Mucosa of descending colon (tissue), 3 donors: ENCODE results near the gene HSD17B2. TPM values are rescaled to one million over a fixed set of nuclear protein-coding genes. Genes with fewer than 3 reads are reported as not detected.
"Not testable (repeated sequence)": the region's sequence is repeated elsewhere in the genome, so short reads cannot be mapped to it uniquely, and the experiment has no call there.

Source experiments
- ATAC-seq: fragments of 200-7000 bp; cut with Tn5 transposase; one replicate; pipeline ENCODE4 v1.9.1; 2020; ENCODE audit warnings: mild to moderate bottlenecking, moderate library complexity
- DNase-seq, 3 donors: peaks; one replicate each; pipeline ENCODE4 v3.0.0-alpha.2; 2020
- H3K36me3 ChIP-seq: fragments of 200-600 bp; one replicate; pipeline ENCODE4 v1.8.0; 2021; ENCODE audit warnings: low read depth, mild to moderate bottlenecking
- H3K4me1 ChIP-seq: fragments of 200-600 bp; one replicate; pipeline ENCODE4 v1.8.0; 2021; ENCODE audit warnings: low read depth, mild to moderate bottlenecking
- H3K4me3 ChIP-seq: fragments of 200-600 bp; one replicate; pipeline ENCODE4 v1.8.0; 2021; ENCODE audit warnings: mild to moderate bottlenecking
- H3K9me3 ChIP-seq: fragments of 200-600 bp; one replicate; pipeline ENCODE4 v1.8.0; 2021; ENCODE audit warnings: mild to moderate bottlenecking
- CTCF ChIP-seq: fragments of 200-600 bp; IDR thresholded peaks from one replicate; pipeline ENCODE4 v1.8.0; 2022; ENCODE audit warnings: antibody characterized with exemption, mild to moderate bottlenecking
- intact Hi-C, 2 donors: fragments of 100-400 bp; cut with DNase I in 1 of 2; cut with micrococcal nuclease in 1 of 2; formaldehyde crosslinking; loops; one replicate each; pipeline versions ENCODE4 v1.11.0 to v1.11.1; 2022; cut with DNase I, micrococcal nuclease
- total RNA-seq, 3 donors: library from RNA; stranded (reverse); fragmentation: NEBNext Ultra II Directional in 2 of 3; extraction: Animal tissue kit (Norgen Biotek cat#: 25700) in 2 of 3; gene quantifications; one replicate each; pipeline versions ENCODE4 v1.2.1 to v1.2.4, GENCODE V29; 2021 to 2023
- donor health status: DM: no; HTN: no; CAD: no; lungs with moderate emphysema.
- donor health status: DM: no; HTN: no; CAD: no.
- donor health status: DM: no; HTN: yes; CAD: no.

The HSD17B2 gene
- total RNA-seq, 3 donors from 2014 or later = 38.6 to 211 (median 45.5) TPM

GRCh38 chr16:82005027-82005830, 29.8 kb upstream of the HSD17B2 start:
- H3K36me3 ChIP-seq = no peaks in the 10 kb centered on the region

GRCh38 chr16:82006036-82006435, 29.0 kb upstream of the HSD17B2 start:
- no peak for TF ChIP-seq CTCF
- no peak for DNase-seq
- Histone ChIP-seq H3K4me3 (no peak overlapping the region), H3K36me3 (no peaks in the 10 kb centered on the region), H3K4me1 (no peaks in the 10 kb centered on the region), H3K9me3 (peaks cover 8% of the 10 kb centered on the region)
- no peak for ATAC-seq
- intact Hi-C loops = no loop called here

More at GRCh38 chr16:82005027-82005830, 29.8 kb upstream of the HSD17B2 start:
- ATAC-seq (no peak), DNase-seq (no peak)
- Histone ChIP-seq H3K4me1 (no peaks in the 10 kb centered on the region), H3K4me3 (no peak overlapping the region), H3K9me3 (peaks cover 8% of the 10 kb centered on the region)
- TF ChIP-seq CTCF = no peak
- intact Hi-C loops = no loop called here

- H3K4me3 ChIP-seq = no peak overlapping the region
- no peak for ATAC-seq
- no peaks in the 10 kb centered on the region for H3K36me3 ChIP-seq
- peaks cover 8% of the 10 kb centered on the region for H3K9me3 ChIP-seq
- no peak for DNase-seq
- TF ChIP-seq CTCF = no peak
- intact Hi-C loops = no loop called here
- H3K4me1 ChIP-seq = no peaks in the 10 kb centered on the region
Observed at GRCh38 chr16:82007189-82007588, 27.9 kb upstream of the HSD17B2 start.

GRCh38 chr16:82008957-82009592, 26.0 kb upstream of the HSD17B2 start:
- DNase-seq (no peak), ATAC-seq (no peak)
- intact Hi-C loops = no loop called here
- Histone ChIP-seq H3K9me3 (peaks cover 8% of the 10 kb centered on the region), H3K36me3 (no peaks in the 10 kb centered on the region), H3K4me3 (no peak overlapping the region), H3K4me1 (no peaks in the 10 kb centered on the region)
- no peak for TF ChIP-seq CTCF

GRCh38 chr16:82009789-82010188, 25.3 kb upstream of the HSD17B2 start:
- H3K36me3 ChIP-seq, DNase-seq, intact Hi-C loops, H3K9me3 ChIP-seq, H3K4me3 ChIP-seq, H3K4me1 ChIP-seq, ATAC-seq: not testable (repeated sequence)

GRCh38 chr16:82010649-82011048, 24.4 kb upstream of the HSD17B2 start:
- Histone ChIP-seq H3K4me3 (no peak overlapping the region), H3K36me3 (no peaks in the 10 kb centered on the region), H3K9me3 (peaks cover 8% of the 10 kb centered on the region), H3K4me1 (peaks cover under 1% of the 10 kb centered on the region)
- intact Hi-C loops = no loop called here
- DNase-seq (no peak), ATAC-seq (no peak)
- TF ChIP-seq CTCF = no peak
